Duodenal mucosa (tissue), 2 donors: ENCODE measurements around the gene HTT.

Experiments used
- H3K27ac ChIP-seq: one replicate; pipeline ENCODE4 v1.7.0; 2013; ENCODE audit warnings: low read depth, low read length
- H3K27me3 ChIP-seq, 2 donors: one replicate each; pipeline ENCODE4 v1.7.0; 2013; ENCODE audit warnings: low read length in 2 of 2, control low read depth in 1 of 2; ENCODE audit not compliant: insufficient read depth in 2 of 2, control insufficient read depth in 1 of 2
- H3K36me3 ChIP-seq, 2 donors: one replicate each; pipeline ENCODE4 v1.7.0; 2013; ENCODE audit warnings: low read length in 2 of 2, control low read depth in 1 of 2; ENCODE audit not compliant: insufficient read depth in 2 of 2, control insufficient read depth in 1 of 2
- H3K4me1 ChIP-seq, 2 donors: one replicate each; pipeline ENCODE4 v1.7.0; 2013; ENCODE audit warnings: low read length in 2 of 2, control low read depth in 1 of 2; ENCODE audit not compliant: insufficient read depth in 2 of 2, control insufficient read depth in 1 of 2
- H3K4me3 ChIP-seq, 2 donors: one replicate each; pipeline ENCODE4 v1.7.0; 2013; ENCODE audit warnings: low read length in 2 of 2, low read depth in 1 of 2
- H3K9ac ChIP-seq, 2 donors: one replicate each; pipeline ENCODE4 v1.7.0; 2013; ENCODE audit warnings: low read length in 2 of 2, low read depth in 1 of 2
- H3K9me3 ChIP-seq, 2 donors: one replicate each; pipeline ENCODE4 v1.7.0; 2013; ENCODE audit warnings: low read length in 2 of 2, control low read depth in 1 of 2; ENCODE audit not compliant: control insufficient read depth in 1 of 2

Gene HTT

GRCh38 chr4:3215733-3216132 lies 141.3 kb downstream of the HTT start:
- Histone ChIP-seq H3K4me3 (no peak overlapping the region), H3K27ac (no peak overlapping the region), H3K4me1 (no peaks in the 10 kb centered on the region), H3K9ac (no peak overlapping the region), H3K36me3 (peaks cover 74 to 82% of the 10 kb centered on the region in 2 donors), H3K9me3 (no peaks in the 10 kb centered on the region), H3K27me3 (no peaks in the 10 kb centered on the region)

- no peaks in the 10 kb centered on the region for H3K9me3 ChIP-seq
These were observed 142.8 kb downstream of the HTT start for GRCh38 chr4:3217266-3217665.

GRCh38 chr4:3217771-3218170 lies 143.3 kb downstream of the HTT start:
- Histone ChIP-seq H3K36me3 (peaks cover 82 to 91% of the 10 kb centered on the region in 2 donors), H3K27me3 (no peaks in the 10 kb centered on the region), H3K4me3 (no peak overlapping the region), H3K27ac (no peak overlapping the region), H3K4me1 (no peaks in the 10 kb centered on the region), H3K9ac (no peak overlapping the region), H3K9me3 (no peaks in the 10 kb centered on the region)

More at GRCh38 chr4:3217266-3217665, 142.8 kb downstream of the HTT start:
- H3K27ac ChIP-seq, result no peak overlapping the region
- H3K36me3 ChIP-seq, result peaks cover 82 to 91% of the 10 kb centered on the region in 2 donors
- H3K4me1 ChIP-seq, result no peaks in the 10 kb centered on the region
- H3K4me3 ChIP-seq, result no peak overlapping the region
- no peak overlapping the region for H3K9ac ChIP-seq
- H3K27me3 ChIP-seq, result no peaks in the 10 kb centered on the region

GRCh38 chr4:3218824-3219760 lies 144.6 kb downstream of the HTT start:
- Histone ChIP-seq H3K4me3 (no peak overlapping the region), H3K4me1 (no peaks in the 10 kb centered on the region), H3K9me3 (no peaks in the 10 kb centered on the region), H3K9ac (no peak overlapping the region), H3K36me3 (peaks cover 78 to 91% of the 10 kb centered on the region in 2 donors), H3K27ac (no peak overlapping the region), H3K27me3 (no peaks in the 10 kb centered on the region)

- H3K9ac ChIP-seq, result no peak overlapping the region
- no peak overlapping the region for H3K4me3 ChIP-seq
- no peaks in the 10 kb centered on the region for H3K9me3 ChIP-seq
- H3K27ac ChIP-seq, result no peak overlapping the region
- H3K4me1 ChIP-seq, result no peaks in the 10 kb centered on the region
- peaks cover 79 to 94% of the 10 kb centered on the region in 2 donors for H3K36me3 ChIP-seq
- H3K27me3 ChIP-seq, result no peaks in the 10 kb centered on the region
These were observed 145.4 kb downstream of the HTT start for GRCh38 chr4:3219761-3220475.

- H3K4me1 ChIP-seq, result no peaks in the 10 kb centered on the region
These were observed 146.1 kb downstream of the HTT start for GRCh38 chr4:3220476-3221183.

GRCh38 chr4:3221184-3221494 lies 146.7 kb downstream of the HTT start:
- peaks cover 70 to 93% of the 10 kb centered on the region in 2 donors for H3K36me3 ChIP-seq
- H3K9ac ChIP-seq, result no peak overlapping the region
- H3K27ac ChIP-seq, result no peak overlapping the region
- no peaks in the 10 kb centered on the region for H3K27me3 ChIP-seq
- no peaks in the 10 kb centered on the region for H3K9me3 ChIP-seq
- no peak overlapping the region for H3K4me3 ChIP-seq
- H3K4me1 ChIP-seq, result no peaks in the 10 kb centered on the region

More at GRCh38 chr4:3220476-3221183, 146.1 kb downstream of the HTT start:
- H3K27me3 ChIP-seq, result no peaks in the 10 kb centered on the region
- H3K9ac ChIP-seq, result no peak overlapping the region
- H3K9me3 ChIP-seq, result no peaks in the 10 kb centered on the region
- no peak overlapping the region for H3K27ac ChIP-seq
- no peak overlapping the region for H3K4me3 ChIP-seq
- H3K36me3 ChIP-seq, result peaks cover 72 to 94% of the 10 kb centered on the region in 2 donors

GRCh38 chr4:3221996-3222395 lies 147.5 kb downstream of the HTT start:
- Histone ChIP-seq H3K9me3 (no peaks in the 10 kb centered on the region), H3K4me3 (no peak overlapping the region), H3K4me1 (no peaks in the 10 kb centered on the region), H3K27ac (no peak overlapping the region), H3K27me3 (no peaks in the 10 kb centered on the region), H3K9ac (no peak overlapping the region), H3K36me3 (peaks cover 65 to 89% of the 10 kb centered on the region in 2 donors)

GRCh38 chr4:3223346-3223745 lies 148.9 kb downstream of the HTT start:
- Histone ChIP-seq H3K27me3 (no peaks in the 10 kb centered on the region), H3K9ac (no peak overlapping the region), H3K4me3 (no peak overlapping the region), H3K27ac (no peak overlapping the region), H3K4me1 (no peaks in the 10 kb centered on the region), H3K36me3 (peaks cover 60 to 84% of the 10 kb centered on the region in 2 donors), H3K9me3 (no peaks in the 10 kb centered on the region)
